GM18870 (cell line): Measurements from ENCODE around the gene KLF17.

Experiments used
- ATAC-seq: cut with Tn5 transposase; IDR thresholded peaks from one replicate; pipeline ENCODE4 v1.9.1; 2021; ENCODE audit warnings: moderate library complexity; ENCODE audit not compliant: unreplicated experiment

Gene KLF17

GRCh38 chr1:44118682-44119081, at the start of gene KLF17:
KLF17 (plus strand) TSS chr1:44118821; CDS start chr1:44118908, 87 bp downstream.
- ATAC-seq: no peak

GRCh38 chr1:44071461-44071860, 47.2 kb upstream of the KLF17 start:
- ATAC-seq: no peak

- ATAC-seq: no peak
These were observed 46.4 kb upstream of the KLF17 start for GRCh38 chr1:44072204-44072603.

DNA sequence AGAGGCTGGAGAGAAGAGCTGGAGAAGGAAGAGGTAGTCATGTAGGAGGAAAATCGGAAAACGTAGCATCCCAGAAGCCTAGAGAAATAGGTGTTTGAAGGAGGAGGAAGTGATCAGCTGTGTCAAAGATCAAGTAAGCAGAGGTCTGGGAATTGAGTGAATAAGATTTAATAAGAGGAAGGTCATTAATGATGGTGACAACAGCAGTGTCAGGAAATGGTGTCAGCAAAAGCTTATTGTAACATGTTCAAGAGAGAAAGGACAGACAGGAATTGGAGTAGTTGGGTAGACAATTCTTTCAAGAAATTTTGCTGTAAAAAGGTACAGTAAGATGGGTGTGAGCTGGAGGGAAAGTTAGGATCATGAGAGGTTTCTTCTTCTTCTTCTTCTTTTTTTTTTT, 45.8 kb upstream of the KLF17 start:
- ATAC-seq: no peak

DNA sequence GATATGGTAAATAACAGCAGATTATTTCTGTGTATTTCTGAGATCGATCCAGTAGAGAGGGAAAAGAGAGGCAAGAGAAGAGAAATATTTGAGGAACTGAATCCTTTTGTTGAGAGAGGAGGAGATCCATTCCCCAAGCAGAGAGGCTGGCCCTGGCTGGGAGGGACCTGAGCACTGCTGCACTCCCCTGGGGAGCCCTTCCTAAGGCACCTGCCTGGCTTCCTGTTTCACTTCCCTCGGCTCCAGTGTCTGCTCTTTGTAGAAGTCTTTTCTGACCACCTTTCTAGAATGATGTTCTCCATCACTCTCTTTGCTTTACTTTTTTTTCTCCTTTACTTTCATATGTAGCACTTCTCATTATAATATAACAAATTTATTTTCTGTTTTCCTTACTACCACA, 45.1 kb upstream of the KLF17 start:
- ATAC-seq: no peak

GRCh38 chr1:44074415-44074814, 44.2 kb upstream of the KLF17 start:
- ATAC-seq: no peak

GRCh38 chr1:44076066-44076465, 42.6 kb upstream of the KLF17 start:
- ATAC-seq: no peak

DNA sequence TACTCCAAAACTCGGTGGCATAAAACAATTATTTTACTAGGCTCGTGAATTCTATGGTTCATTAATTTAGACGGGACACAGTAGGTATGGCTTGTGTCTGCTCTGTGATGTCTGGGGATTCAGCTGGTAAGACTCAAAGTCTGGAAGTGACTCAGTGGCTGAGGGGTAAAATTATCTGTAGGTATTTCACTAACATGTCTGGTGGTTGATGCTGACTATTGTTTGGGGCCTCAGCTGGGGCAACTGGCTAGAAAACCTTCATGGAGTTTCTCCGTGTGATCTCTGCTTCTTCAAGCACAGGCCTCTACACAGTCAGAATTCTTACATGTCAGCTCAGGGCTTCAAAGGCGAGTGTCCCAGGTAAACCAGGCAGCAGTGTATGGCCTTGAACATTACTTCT, 41.2 kb upstream of the KLF17 start:
- no peak for ATAC-seq

- no peak for ATAC-seq
These were observed 40.5 kb upstream of the KLF17 start for GRCh38 chr1:44078104-44078503.

DNA sequence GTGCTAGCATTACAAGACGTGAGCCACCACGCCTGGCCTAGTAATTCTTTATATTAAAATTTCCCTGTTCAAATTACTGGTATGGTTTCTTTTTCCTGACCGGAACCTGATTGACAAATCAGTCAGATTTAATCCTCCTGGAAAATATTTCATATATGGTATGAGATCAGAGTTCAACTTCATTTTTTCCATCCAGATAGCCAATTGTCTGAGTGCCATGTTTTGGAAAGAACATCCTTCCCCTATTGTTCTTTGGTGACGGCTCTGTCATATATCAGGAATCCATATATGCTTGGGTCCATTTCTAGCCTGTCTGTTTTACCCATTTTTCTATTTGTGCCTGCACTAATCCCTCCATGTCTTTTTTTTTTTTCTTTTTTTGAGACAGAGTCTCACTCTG, 39.1 kb upstream of the KLF17 start:
- no peak for ATAC-seq

GRCh38 chr1:44084998-44085675, 33.5 kb upstream of the KLF17 start:
- ATAC-seq: no peak

DNA sequence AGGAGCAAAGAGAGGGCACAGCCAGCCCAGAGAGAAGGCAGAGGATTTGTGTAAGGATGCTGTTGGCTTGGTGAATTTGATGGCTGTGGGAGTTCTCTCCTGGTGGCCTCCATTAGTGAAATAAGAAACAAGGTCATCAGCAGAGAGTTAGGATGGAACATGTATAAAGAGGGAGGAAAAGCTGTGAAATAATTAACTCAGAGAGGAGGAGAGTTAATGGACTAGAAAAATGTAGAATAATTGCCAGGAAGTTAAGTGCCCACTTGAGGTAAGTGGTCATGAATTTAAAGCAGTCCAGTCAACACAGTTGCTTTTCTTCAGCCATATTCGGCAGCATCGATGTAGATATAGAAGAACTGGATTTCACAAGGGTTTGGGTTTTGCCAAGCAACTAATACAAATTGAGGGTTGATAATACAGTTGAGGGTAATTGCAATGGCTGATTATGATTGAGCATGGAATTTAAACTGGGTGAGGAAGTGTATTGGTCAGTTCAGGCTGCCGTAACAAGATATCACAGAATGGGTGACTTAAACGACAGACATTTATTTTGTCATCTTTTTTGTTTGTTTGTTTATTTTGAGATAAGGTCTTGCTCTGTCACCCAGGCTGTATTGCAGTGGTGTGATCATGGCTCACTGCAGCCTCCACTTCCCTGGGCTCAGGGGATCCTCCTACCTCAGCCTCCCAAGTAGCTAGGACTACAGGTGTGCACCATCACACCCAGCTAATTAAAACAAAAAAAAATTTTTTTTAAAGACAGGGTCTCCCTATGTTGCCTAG, 31.7 kb upstream of the KLF17 start:
- ATAC-seq: no peak

DNA sequence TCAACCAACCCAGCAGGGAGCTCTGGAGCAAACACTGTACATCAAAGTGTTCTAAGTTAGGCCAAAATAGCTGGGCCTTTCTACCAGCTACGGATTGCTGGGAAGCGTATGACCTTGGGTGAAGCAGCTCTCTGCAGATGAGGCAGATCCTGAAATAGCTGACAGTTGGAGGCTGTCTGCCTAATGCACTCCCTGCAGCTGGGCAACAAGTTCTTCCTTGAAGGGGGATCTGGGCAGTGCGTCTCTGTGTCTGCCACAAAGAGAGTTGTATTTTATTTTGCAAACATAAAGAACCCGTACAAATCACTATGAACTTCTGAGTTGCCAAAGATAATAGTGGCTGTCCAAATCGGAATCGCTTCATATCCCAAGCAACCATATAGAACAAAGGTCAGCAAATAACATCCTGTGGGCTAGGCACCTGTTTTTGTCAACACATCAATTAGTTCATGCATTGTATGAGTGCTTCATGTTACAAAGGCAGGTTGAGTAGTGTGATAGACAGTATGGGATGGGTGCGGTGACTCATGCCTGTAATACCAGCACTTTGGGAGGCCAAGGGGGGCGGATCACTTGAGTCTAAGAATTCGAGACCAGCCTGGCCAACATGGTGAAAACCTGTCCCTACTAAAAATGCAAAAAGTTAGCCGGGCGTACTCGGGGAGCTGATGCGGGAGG, 29.1 kb upstream of the KLF17 start:
- ATAC-seq: no peak

DNA sequence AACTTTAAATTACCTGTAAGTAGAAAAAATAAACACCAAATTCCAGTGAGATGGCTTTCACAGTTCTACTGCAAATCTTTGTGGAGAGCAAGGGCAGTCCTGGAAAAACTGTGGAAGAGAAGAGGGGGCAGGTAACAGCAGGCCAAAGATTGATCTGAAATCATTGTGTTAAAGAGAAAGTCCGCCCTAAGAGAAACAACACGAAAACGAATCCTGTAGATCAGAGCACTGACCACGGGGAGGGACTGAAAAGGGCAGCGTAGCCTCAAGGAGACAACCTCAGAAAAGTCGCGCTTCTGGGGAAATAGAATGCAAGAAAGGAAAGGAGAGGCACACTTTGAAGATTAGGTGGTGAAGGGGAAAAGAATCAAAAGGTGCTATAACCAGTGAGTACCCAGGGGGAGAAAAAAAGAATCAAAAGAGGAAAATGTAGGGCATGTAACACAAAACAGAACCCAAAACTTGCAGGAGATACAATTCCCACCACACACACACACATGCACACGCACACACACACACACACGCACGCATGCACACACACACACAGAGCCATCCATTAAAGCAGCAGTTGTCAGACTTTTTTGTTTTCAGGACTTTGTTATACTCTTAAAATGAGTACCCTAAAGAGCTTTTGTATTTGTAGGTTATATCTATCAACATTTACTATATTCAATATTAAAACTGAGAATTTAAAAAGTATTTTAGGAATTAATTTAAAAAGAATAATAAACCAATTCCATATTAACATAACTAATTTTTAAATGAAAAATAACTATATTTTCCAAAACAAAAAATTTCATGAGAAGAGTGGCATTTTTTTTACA, 28.0 kb upstream of the KLF17 start:
- no peak for ATAC-seq

DNA sequence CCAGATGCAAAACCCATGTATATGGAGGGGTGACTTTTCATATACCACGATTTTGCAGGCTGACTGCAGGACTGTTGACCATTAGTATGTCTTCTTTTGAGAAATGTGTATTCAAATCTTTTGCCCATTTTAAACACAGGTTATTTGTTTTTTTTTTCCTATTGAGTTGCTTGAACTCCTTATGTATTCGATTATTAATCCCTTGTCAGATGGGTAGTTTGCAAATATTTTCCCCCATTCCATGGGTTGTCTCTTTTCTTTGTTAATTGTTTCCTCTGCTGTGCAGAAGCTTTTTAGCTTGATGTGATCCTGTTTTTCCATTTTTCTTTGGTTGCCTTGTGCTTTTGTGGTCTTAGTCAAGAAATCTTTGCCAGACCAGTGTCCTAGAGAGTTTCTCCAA, 24.6 kb upstream of the KLF17 start:
- ATAC-seq: no peak

DNA sequence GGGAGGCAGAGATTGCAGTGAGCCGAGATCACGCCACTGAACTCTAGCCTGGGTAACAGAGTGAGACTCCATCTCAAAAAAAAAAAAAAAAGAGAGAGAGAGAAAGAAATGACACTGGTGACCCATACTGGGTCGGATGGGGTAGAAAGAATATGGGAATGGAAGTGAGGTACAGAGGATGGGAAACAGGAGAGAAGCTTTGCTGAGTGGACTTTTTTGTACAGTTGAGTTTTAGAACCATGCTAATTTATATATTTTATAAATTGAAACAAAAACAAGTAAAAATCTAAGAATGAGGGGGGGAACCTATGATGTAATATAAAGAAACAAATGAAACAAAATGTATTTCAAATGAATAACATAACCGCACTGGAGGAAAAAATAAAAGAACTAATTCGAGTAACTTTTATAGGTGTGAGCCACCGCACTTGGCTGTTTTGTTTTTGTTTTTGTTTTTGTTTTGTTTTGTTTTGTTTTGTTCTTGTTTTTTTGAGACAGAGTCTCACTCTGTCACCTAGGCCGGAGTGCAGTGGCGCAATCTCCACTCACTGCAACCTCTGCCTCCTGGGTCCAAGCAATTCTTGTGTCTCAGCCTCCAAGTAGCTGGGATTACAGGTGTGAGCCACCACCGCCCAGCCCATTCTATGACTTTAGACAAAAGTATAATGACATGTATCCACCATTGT, 18.3 kb upstream of the KLF17 start:
- no peak for ATAC-seq

GRCh38 chr1:44101328-44101727, 17.3 kb upstream of the KLF17 start:
- ATAC-seq: no peak

- no peak for ATAC-seq
These were observed 15.1 kb upstream of the KLF17 start for GRCh38 chr1:44103270-44104131.

DNA sequence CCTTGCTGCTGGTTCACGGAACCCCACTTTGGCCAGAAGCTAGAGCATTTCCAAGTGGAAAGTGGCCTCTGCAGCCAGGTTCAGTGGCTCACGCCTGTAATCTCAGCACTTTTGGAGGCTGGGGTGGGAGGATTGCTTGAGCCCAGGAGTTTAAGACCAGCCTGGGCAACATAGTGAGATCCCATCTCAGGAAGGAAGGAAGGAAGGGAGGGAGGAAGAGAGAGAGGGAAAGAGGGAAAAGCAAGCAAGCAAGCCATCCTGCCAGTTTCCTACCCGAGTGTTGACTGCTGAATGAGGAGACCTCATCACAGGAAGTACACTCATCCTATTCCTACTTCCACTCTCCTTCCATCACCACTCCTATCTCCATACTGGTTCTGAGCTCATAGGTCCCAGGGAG, 12.8 kb upstream of the KLF17 start:
- no peak for ATAC-seq

- no peak for ATAC-seq
These were observed 10.4 kb upstream of the KLF17 start for GRCh38 chr1:44108241-44108640.
